Left forelimb (tissue), 1 donor: ENCODE data around the gene CNDP2.
"Not testable (repeated sequence)": the region's sequence is repeated elsewhere in the genome, so short reads cannot be mapped to it uniquely, and the experiment has no call there.

Source experiments
- DNase-seq: peaks from one replicate; pipeline ENCODE4 v3.0.0-alpha.2; 2018; ENCODE audit warnings: low spot score

The CNDP2 gene

GRCh38 chr18:74500774-74501173, 4.6 kb downstream of the CNDP2 start:
- DNase-seq: not testable (repeated sequence)

DNA sequence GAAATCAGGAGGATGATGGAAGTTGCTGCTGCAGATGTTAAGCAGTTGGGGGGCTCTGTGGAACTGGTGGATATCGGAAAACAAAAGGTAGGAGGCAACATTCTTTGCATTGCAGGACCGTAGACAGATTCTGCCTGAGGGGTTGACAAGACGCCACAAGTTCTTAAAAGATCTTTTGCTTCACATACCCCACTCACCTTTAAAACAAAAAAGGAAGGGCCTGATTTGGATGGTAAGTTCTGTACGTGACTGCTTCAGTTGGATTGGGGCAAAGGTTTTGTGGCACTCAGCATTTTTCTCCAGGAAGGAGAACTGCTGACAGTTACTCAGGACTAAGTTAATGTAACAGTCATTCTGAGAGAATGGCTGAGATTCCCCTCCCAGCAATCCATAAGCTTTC, 5.2 kb downstream of the CNDP2 start:
- DNase-seq: no peak

- DNase-seq: no peak
Observed at GRCh38 chr18:74503137-74503536, 7.0 kb downstream of the CNDP2 start.

DNA sequence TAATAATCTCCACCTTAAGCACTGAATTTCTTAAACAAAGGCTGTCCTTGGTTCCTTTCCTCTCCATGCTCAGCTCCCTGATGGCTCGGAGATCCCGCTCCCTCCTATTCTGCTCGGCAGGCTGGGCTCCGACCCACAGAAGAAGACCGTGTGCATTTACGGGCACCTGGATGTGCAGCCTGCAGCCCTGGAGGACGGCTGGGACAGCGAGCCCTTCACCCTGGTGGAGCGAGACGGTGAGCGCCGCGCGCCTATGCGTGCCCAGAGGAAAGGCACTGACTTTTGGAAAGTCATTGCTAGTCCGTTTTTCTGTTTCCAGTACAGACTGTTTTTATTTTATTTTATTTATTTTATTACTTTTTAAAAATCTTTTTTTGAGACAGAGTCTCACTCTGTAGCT, 9.6 kb downstream of the CNDP2 start:
- peak; percentile 25 for DNase-seq

- DNase-seq: peak; percentile 92
Observed at GRCh38 chr18:74506448-74507084, 10.4 kb downstream of the CNDP2 start.

GRCh38 chr18:74507097-74507881, 11.1 kb downstream of the CNDP2 start:
- peak; percentile 49 for DNase-seq

DNA sequence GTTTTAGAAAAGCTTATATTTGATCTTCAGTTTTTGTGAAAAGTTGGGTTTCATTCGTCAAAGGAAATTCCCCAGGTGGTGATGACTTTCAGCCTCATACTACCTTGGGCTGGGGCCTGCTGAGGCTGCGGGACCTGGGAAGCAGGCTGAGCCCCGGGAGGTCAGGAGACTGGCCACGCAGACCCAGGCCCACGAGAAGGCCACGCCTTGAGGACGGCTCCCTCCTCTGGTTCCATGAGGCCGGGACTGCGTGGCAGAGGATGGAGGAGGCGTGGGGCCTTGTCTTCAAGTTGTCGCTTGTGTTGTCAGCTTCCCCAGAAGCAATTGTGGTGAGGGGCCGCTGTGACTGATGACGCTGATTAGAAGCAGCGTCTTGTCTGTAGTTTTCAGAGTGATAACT, 11.8 kb downstream of the CNDP2 start:
- peak; percentile 59 for DNase-seq

- peak; percentile 42 for DNase-seq
Observed at GRCh38 chr18:74508366-74508765, 12.2 kb downstream of the CNDP2 start.

DNA sequence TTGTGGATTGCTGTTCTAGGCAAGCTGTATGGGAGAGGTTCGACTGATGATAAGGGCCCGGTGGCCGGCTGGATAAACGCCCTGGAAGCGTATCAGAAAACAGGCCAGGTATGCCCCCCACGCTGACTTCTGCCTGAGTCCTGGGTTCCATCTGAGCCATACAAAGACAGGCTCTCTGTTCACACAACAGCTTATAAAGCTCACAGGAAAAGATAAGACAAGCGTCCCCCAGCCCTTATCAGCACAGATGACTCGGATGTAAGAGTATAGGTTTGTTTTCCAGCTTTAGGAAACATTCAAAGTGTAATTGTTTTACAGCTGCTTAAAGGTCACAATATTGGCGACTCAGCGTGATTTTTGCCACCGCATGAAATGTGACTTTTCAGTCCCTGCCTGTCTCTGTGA, 12.7 kb downstream of the CNDP2 start:
- peak; percentile 17 for DNase-seq

GRCh38 chr18:74509856-74510769, 13.9 kb downstream of the CNDP2 start:
- DNase-seq: peak; percentile 48

- DNase-seq: no peak
Observed at GRCh38 chr18:74510770-74511095, 14.6 kb downstream of the CNDP2 start.

GRCh38 chr18:74511823-74512222, 15.7 kb downstream of the CNDP2 start:
- DNase-seq: peak; percentile 60

DNA sequence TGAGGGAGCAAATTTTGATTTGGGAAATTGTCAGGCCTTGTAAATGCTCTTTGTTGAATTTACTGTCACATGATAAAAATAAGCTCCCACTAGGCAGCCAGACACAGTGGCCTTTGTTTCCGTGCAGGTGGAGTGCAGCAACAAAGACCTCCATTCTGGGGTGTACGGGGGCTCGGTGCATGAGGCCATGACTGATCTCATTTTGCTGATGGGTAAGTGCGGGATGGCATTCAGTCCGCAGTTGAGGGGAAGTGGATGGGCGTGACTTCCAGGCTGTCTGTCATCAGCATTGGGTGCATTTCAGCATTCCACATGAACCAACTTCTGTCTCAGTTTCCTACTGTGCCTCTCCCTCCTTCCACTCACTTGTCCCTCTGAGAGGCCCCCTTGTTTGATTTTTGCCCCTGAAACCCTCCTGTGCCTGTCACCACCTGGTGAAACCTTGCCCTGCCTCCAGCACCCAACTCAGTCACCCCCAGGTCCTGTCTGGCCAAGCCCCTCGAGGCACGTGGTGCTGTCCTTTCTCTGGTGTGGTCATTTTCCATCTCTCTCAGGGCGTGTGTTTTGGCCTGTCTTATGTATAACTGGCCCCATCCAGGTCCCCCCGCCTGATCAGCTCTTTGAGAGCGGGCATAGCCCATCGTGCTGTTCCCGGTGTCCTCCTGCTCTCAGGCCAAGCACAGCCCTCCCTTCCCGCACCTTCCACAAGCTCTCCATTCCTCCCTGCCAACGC, 16.3 kb downstream of the CNDP2 start:
- DNase-seq: peak; percentile 41

- DNase-seq: peak; percentile 34
Observed at GRCh38 chr18:74513149-74513882, 17.2 kb downstream of the CNDP2 start.

DNA sequence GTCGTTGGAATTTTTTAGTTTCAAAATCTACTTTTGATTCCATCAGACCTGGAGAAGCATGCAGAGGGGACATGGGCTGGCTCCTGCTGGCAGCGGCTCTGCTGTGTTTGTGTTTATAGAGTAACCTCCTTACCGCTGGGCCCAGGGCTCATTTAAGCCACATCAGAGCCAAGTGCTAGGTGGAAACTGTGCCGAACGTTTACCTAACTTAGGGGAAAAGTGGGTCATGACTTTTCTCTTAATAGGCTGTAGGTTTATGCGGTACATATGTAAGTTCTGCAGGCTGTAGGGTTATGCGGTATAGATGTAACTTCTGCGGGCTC, 17.7 kb downstream of the CNDP2 start:
- DNase-seq: peak; percentile 15

- peak; percentile 53 for DNase-seq
Observed at GRCh38 chr18:74514860-74515495, 18.8 kb downstream of the CNDP2 start.

- peak; percentile 41 for DNase-seq
Observed at GRCh38 chr18:74515620-74516231, 19.6 kb downstream of the CNDP2 start.

GRCh38 chr18:74516271-74517235, 20.4 kb downstream of the CNDP2 start:
- DNase-seq: peak; percentile 55

DNA sequence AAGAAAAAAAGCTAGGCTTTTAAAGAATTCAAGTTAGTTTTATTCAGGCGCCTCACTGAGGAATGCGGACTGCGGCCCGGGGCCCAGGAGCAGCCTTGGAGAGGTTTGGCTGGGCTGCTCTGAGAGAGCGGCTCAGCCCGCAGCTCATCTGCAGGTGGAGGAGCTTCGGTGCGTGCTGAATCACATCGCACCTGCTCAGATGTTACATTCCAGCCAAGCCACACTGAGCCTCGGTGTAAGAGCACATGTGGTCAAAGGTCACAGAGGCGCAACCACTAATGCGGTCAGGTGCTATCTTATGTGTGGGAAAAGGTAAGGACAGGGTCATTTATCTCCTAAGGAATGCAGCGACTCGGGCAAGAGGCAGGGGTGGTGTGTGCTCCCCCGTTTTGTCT, 21.1 kb downstream of the CNDP2 start:
- peak; percentile 34 for DNase-seq
